Measurements from ENCODE around the gene AGRN.
"Not testable (repeated sequence)": the region's sequence is repeated elsewhere in the genome, so short reads cannot be mapped to it uniquely, and the experiment has no call there.

Gene AGRN

GRCh38 chr1:1065940-1066304, 46.0 kb downstream of the AGRN start:
- not testable (repeated sequence) for DNase-seq (ENCODE audit: low read depth in 2 of 2)

GRCh38 chr1:1066403-1067283, 46.7 kb downstream of the AGRN start:
- DNase-seq (ENCODE audit: low read depth in 2 of 2): no peak

GRCh38 chr1:1067284-1067859, 47.5 kb downstream of the AGRN start:
- DNase-seq (ENCODE audit: low read depth in 2 of 2): no peak

- DNase-seq (ENCODE audit: low read depth in 2 of 2): no peak
Observed at GRCh38 chr1:1067860-1068516, 48.1 kb downstream of the AGRN start.

GRCh38 chr1:1068517-1069055, 48.7 kb downstream of the AGRN start:
- DNase-seq (ENCODE audit: low read depth in 2 of 2): no peak

- peak; percentile 80 to 81 for DNase-seq (ENCODE audit: low read depth in 2 of 2)
Observed at GRCh38 chr1:1069056-1069710, 49.3 kb downstream of the AGRN start.

GRCh38 chr1:1069711-1070676, 50.1 kb downstream of the AGRN start:
- DNase-seq (ENCODE audit: low read depth in 2 of 2): no peak

GRCh38 chr1:1071486-1072298, 51.8 kb downstream of the AGRN start:
- no peak for DNase-seq (ENCODE audit: low read depth in 2 of 2)

GRCh38 chr1:1072299-1072848, 52.5 kb downstream of the AGRN start:
- no peak for DNase-seq (ENCODE audit: low read depth in 2 of 2)

GRCh38 chr1:1072849-1073742, 53.2 kb downstream of the AGRN start:
- DNase-seq (ENCODE audit: low read depth in 2 of 2): no peak

- DNase-seq (ENCODE audit: low read depth in 2 of 2): no peak
Observed at GRCh38 chr1:1073743-1074587, 54.0 kb downstream of the AGRN start, which contains the start of gene RNF223. TSS of gene RNF223 (minus strand) at chr1:1074306. CDS start at chr1:1072566, 1,740 bp downstream.

GRCh38 chr1:1074631-1075147, 54.8 kb downstream of the AGRN start:
- DNase-seq (ENCODE audit: low read depth in 2 of 2): no peak

- no peak for DNase-seq (ENCODE audit: low read depth in 2 of 2)
Observed at GRCh38 chr1:1075148-1075935, 55.4 kb downstream of the AGRN start.

GRCh38 chr1:1077396-1077795, 57.5 kb downstream of the AGRN start:
- DNase-seq (ENCODE audit: low read depth in 2 of 2): not testable (repeated sequence)

- no peak for DNase-seq (ENCODE audit: low read depth in 2 of 2)
Observed at GRCh38 chr1:1079408-1080121, 59.6 kb downstream of the AGRN start.
